HepG2 (cell line): ENCODE data around the gene PLA2G2A. TPM values are rescaled to one million over a fixed set of nuclear protein-coding genes. Genes with fewer than 3 reads are reported as not detected.

Experiments
- ATAC-seq: fragments of 200-7000 bp; cut with Tn5 transposase; 3 replicates; pipeline ENCODE4 v1.9.1; 2020; ENCODE audit warnings: mild to moderate bottlenecking, moderate library complexity
- BruUV-seq: library from RNA; stranded (reverse); fragments of 400-500 nt; replicated peaks from 2 replicates; lab custom pipeline; 2021; lab: Mats Ljungman, UMichigan
- CTCF ChIA-PET: fragments of 300-600 bp; formaldehyde crosslinking; extraction: SDS; loops from one replicate; lab custom pipeline; 2021; ENCODE audit warnings: low total read pairs, inconsistent platforms, low intra/inter-chr PET ratio; lab: Yijun Ruan, JAX
- POLR2A ChIA-PET: fragments of 350-600 bp; sonication (Branson Sonifier 250); formaldehyde crosslinking; loops from one replicate; lab custom pipeline; 2020; ENCODE audit warnings: antibody characterized with exemption, inconsistent platforms; lab: Yijun Ruan, JAX
- DNase-seq: peaks from one replicate; pipeline ENCODE4 v3.0.0-alpha.2; 2015; ENCODE audit warnings: low spot score
- FAIRE-seq: peaks from 3 replicates; lab custom pipeline; 2011; peaks lifted over from hg19 to GRCh38; lab: Jason Lieb, UNC
- H2AFZ ChIP-seq: one replicate; pipeline ENCODE4 v1.6.1; 2011; ENCODE audit warnings: low read length, inconsistent platforms
- H3K27ac ChIP-seq: fragments of 300-600 bp; 3 replicates; pipeline ENCODE4 v1.8.0; 2011; ENCODE audit warnings: mixed run types, mild to moderate bottlenecking, mixed read lengths, low read length, inconsistent platforms; ENCODE audit not compliant: insufficient read depth; ENCODE audit errors: extremely low read length
- H3K27me3 ChIP-seq, 2 experiments: fragments of 200-600 bp in 1 of 2; 2 replicates in 1 of 2; 3 replicates in 1 of 2; pipeline versions ENCODE4 v1.6.0 to v1.8.0; 2011; ENCODE audit warnings: low read length in 2 of 2, mild to moderate bottlenecking in 2 of 2, moderate library complexity in 2 of 2, inconsistent platforms in 1 of 2; ENCODE audit not compliant: insufficient read depth in 2 of 2, control insufficient read depth in 1 of 2
- H3K36me3 ChIP-seq, 2 experiments: fragments of 200-600 bp in 1 of 2; replicated peaks in 1 of 2; 2 replicates in 1 of 2; 3 replicates in 1 of 2; pipeline versions ENCODE4 v1.5.1 to v1.8.0; 2011; ENCODE audit warnings: low read length in 2 of 2, inconsistent platforms in 1 of 2; ENCODE audit not compliant: insufficient read depth in 2 of 2, control insufficient read depth in 1 of 2
- H3K4me1 ChIP-seq: 2 replicates; pipeline ENCODE4 v1.5.1; 2012; ENCODE audit warnings: low read length, inconsistent platforms; ENCODE audit not compliant: insufficient read depth
- H3K4me2 ChIP-seq: 2 replicates; pipeline ENCODE4 v1.6.0; 2011; ENCODE audit warnings: low read depth, low read length, inconsistent platforms
- H3K4me3 ChIP-seq, 3 experiments: fragments of 200-600 bp in 1 of 3; sonication (generic), shearing (Covaris generic) in 1 of 3; replicated peaks in 1 of 3; 2 replicates each; pipeline ENCODE4 v1.5.1; 2011 to 2016; ENCODE audit warnings: low read length in 3 of 3, inconsistent platforms in 2 of 3, low read depth in 2 of 3, mild to moderate bottlenecking in 2 of 3, control low read depth in 1 of 3, mixed read lengths in 1 of 3; ENCODE audit not compliant: insufficient read depth in 1 of 3
- H3K79me2 ChIP-seq: one replicate; pipeline ENCODE4 v1.6.1; 2011; ENCODE audit warnings: low read length, inconsistent platforms; ENCODE audit not compliant: insufficient read depth
- H3K9ac ChIP-seq: 2 replicates; pipeline ENCODE4 v1.6.0; 2011; ENCODE audit warnings: mild to moderate bottlenecking, low read depth, low read length, inconsistent platforms; ENCODE audit not compliant: insufficient read depth
- H3K9me3 ChIP-seq: 2 replicates; pipeline ENCODE4 v1.5.1; 2012; ENCODE audit warnings: mild to moderate bottlenecking, low read length
- H4K20me1 ChIP-seq: 2 replicates; pipeline ENCODE4 v1.6.0; 2011; ENCODE audit warnings: inconsistent platforms, mild to moderate bottlenecking, low read length, moderate library complexity; ENCODE audit not compliant: insufficient read depth
- CHD4 ChIP-seq: fragments of 200-600 bp; sonication (generic); IDR thresholded peaks from 2 replicates; pipeline ENCODE4 v1.7.0; 2017; ENCODE audit warnings: mild to moderate bottlenecking, low read length, borderline replicate concordance
- ERF ChIP-seq: IDR thresholded peaks from 2 replicates; pipeline ENCODE4 v1.6.1; 2018; ENCODE audit warnings: missing biosample characterization, missing genetic modification reagents
- FIP1L1 ChIP-seq: fragments of 200-400 bp; formaldehyde crosslinking; IDR thresholded peaks from 2 replicates; pipeline ENCODE4 v1.6.1; 2018; ENCODE audit warnings: low read depth, mild to moderate bottlenecking, low read length, moderate library complexity, borderline replicate concordance; ENCODE audit not compliant: insufficient read depth
- GTF2F1 ChIP-seq: fragments of 150-350 bp; IDR thresholded peaks from 2 replicates; pipeline ENCODE4 v1.6.1; 2014; ENCODE audit warnings: low read length
- HES4 ChIP-seq: sonication (generic); formaldehyde crosslinking; IDR thresholded peaks from 2 replicates; pipeline ENCODE4 v1.9.0; 2021; ENCODE audit warnings: mild to moderate bottlenecking, missing genetic modification reagents, borderline replicate concordance
- MED8 ChIP-seq: sonication (generic); formaldehyde crosslinking; IDR thresholded peaks from 2 replicates; pipeline ENCODE4 v1.8.1; 2023; ENCODE audit warnings: mild to moderate bottlenecking, missing genetic modification reagents; ENCODE audit not compliant: insufficient replicate concordance
- RXRB ChIP-seq: IDR thresholded peaks from 2 replicates; pipeline ENCODE4 v1.6.1; 2016; ENCODE audit warnings: borderline replicate concordance, missing genetic modification reagents, missing compliant biosample characterization
- SAFB2 ChIP-seq: sonication (generic); formaldehyde crosslinking; IDR thresholded peaks from 2 replicates; pipeline ENCODE4 v1.5.1; 2020; ENCODE audit warnings: missing genetic modification reagents, low read depth, mild to moderate bottlenecking, borderline replicate concordance
- TRIM24 ChIP-seq: sonication (generic); formaldehyde crosslinking; IDR thresholded peaks from 2 replicates; pipeline ENCODE4 v1.8.0; 2022; ENCODE audit warnings: mild to moderate bottlenecking, missing genetic modification reagents
- ZNF354B ChIP-seq: sonication (generic); formaldehyde crosslinking; IDR thresholded peaks from 2 replicates; pipeline ENCODE4 v1.8.0; 2022; ENCODE audit warnings: mild to moderate bottlenecking, missing genetic modification reagents
- ZNF550 ChIP-seq: sonication (generic); formaldehyde crosslinking; IDR thresholded peaks from 2 replicates; pipeline ENCODE4 v1.4.0; 2020; ENCODE audit warnings: mild to moderate bottlenecking, missing genetic modification reagents, borderline replicate concordance
- ZNF615 ChIP-seq: sonication (generic); formaldehyde crosslinking; IDR thresholded peaks from 2 replicates; pipeline ENCODE4 v1.5.0; 2020; ENCODE audit warnings: mild to moderate bottlenecking, missing genetic modification reagents, borderline replicate concordance
- WGBS: methylation state at CpG from one replicate; pipeline ENCODE4 v1.1.6; 2017; ENCODE audit warnings: low lambda C conversion rate; 5-methylcytosine and 5-hydroxymethylcytosine counted together
- in situ Hi-C: cut with HindIII; loops from 2 replicates; pipeline ENCODE4 v1.10.0; 2017; ENCODE audit warnings: low pct_unique_long_range_greater_than_20kb; ENCODE audit not compliant: extremely low pct_ligation_motif_present
- intact Hi-C: fragments of 100-400 bp; cut with micrococcal nuclease; formaldehyde crosslinking; loops from one replicate; pipeline ENCODE4 v1.10.0; 2022; ENCODE audit not compliant: unreplicated experiment
- polyA plus RNA-seq, 8 experiments: library from polyadenylated mRNA; depleted of rRNA in 3 of 8; stranded (reverse) in 7 of 8; unstranded in 1 of 8; fragments of >200 nt; fragmentation: Illumina TruSeq in 4 of 8; extraction: Trizol in 4 of 8; gene quantifications; 2 replicates each; pipeline versions ENCODE4 v1.2.1 to v1.2.3, GENCODE V29; 2011 to 2016; ENCODE audit warnings: low read depth in 4 of 8, missing spikeins in 1 of 8, mixed read lengths in 1 of 8; ENCODE audit not compliant: insufficient read depth in 1 of 8
- total RNA-seq, 5 experiments: library from RNA; depleted of rRNA; stranded (reverse); fragments of >200 nt; fragmentation: Illumina TruSeq; extraction: Trizol; gene quantifications; 2 replicates each; pipeline ENCODE4 v1.2.3, GENCODE V29; 2016; ENCODE audit warnings: low read depth in 1 of 5
- TF ChIP-seq, protein P1 (sequence below): sonication (generic); formaldehyde crosslinking; IDR thresholded peaks from 2 replicates; pipeline ENCODE4 v1.5.1; 2020; ENCODE audit warnings: mild to moderate bottlenecking, missing genetic modification reagents, borderline replicate concordance
- TF ChIP-seq, protein P2 (sequence below): sonication (generic); formaldehyde crosslinking; IDR thresholded peaks from 2 replicates; pipeline ENCODE4 v1.4.0; 2020; ENCODE audit warnings: mild to moderate bottlenecking, missing genetic modification reagents

Gene PLA2G2A
- total and polyA plus RNA-seq, 2 of the 13 experiments (the other 11 are each of a cell fraction or from before 2014, with no cell fraction given) = 0.35 to 30.3 TPM

GRCh38 chr1:19934336-19934735 lies 45.1 kb downstream of the PLA2G2A start:
- no peaks in the 10 kb centered on the region for H4K20me1 ChIP-seq
- 57% methylated on average over 1 of the region's 7 CpGs for WGBS
- ATAC-seq = no peak
- no peak overlapping the region for H2AFZ ChIP-seq
- no peak overlapping the region for H3K27ac ChIP-seq
- H3K79me2 ChIP-seq = no peaks in the 10 kb centered on the region
- H3K4me2 ChIP-seq = no peak overlapping the region
- peaks cover 39% of the 10 kb centered on the region for H3K9me3 ChIP-seq
- H3K27me3 ChIP-seq = no peaks in the 10 kb centered on the region
- TF ChIP-seq ERF = no peak
- TF ChIP-seq, protein P1, sequence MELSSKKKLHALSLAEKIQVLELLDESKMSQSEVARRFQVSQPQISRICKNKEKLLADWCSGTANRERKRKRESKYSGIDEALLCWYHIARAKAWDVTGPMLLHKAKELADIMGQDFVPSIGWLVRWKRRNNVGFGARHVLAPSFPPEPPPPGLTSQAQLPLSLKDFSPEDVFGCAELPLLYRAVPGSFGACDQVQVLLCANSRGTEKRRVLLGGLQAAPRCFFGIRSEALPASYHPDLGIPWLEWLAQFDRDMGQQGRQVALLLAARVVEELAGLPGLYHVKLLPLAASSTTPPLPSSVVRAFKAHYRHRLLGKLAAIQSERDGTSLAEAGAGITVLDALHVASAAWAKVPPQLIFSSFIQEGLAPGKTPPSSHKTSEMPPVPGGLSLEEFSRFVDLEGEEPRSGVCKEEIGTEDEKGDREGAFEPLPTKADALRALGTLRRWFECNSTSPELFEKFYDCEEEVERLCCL (CRISPR knock-in tag) = no peak
- no peak for TF ChIP-seq RXRB (CRISPR knock-in tag)
- TF ChIP-seq TRIM24 (CRISPR knock-in tag) = no peak
- TF ChIP-seq, protein P2, sequence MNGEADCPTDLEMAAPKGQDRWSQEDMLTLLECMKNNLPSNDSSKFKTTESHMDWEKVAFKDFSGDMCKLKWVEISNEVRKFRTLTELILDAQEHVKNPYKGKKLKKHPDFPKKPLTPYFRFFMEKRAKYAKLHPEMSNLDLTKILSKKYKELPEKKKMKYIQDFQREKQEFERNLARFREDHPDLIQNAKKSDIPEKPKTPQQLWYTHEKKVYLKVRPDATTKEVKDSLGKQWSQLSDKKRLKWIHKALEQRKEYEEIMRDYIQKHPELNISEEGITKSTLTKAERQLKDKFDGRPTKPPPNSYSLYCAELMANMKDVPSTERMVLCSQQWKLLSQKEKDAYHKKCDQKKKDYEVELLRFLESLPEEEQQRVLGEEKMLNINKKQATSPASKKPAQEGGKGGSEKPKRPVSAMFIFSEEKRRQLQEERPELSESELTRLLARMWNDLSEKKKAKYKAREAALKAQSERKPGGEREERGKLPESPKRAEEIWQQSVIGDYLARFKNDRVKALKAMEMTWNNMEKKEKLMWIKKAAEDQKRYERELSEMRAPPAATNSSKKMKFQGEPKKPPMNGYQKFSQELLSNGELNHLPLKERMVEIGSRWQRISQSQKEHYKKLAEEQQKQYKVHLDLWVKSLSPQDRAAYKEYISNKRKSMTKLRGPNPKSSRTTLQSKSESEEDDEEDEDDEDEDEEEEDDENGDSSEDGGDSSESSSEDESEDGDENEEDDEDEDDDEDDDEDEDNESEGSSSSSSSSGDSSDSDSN (CRISPR knock-in tag) = no peak
- TF ChIP-seq ZNF615 (CRISPR knock-in tag) = no peak
- TF ChIP-seq CHD4 = no peak
- TF ChIP-seq ZNF354B (CRISPR knock-in tag) = no peak
- TF ChIP-seq MED8 (CRISPR knock-in tag) = no peak
- TF ChIP-seq FIP1L1 = no peak
- TF ChIP-seq ZNF550 (CRISPR knock-in tag) = no peak
- TF ChIP-seq HES4 (CRISPR knock-in tag) = no peak
- no peak for TF ChIP-seq GTF2F1
- no peak for TF ChIP-seq SAFB2 (CRISPR knock-in tag)
- TF ChIP-seq, all 625 proteins: peak for 0
- ChIA-PET CTCF (no interaction called here), POLR2A (no interaction called here)
- in situ Hi-C loops (no loop called here), intact Hi-C loops (no loop called here)
- Histone ChIP-seq H3K9ac (no peak overlapping the region), H3K4me3 (no peak overlapping the region), H3K4me1 (peaks cover 42% of the 10 kb centered on the region), H3K36me3 (no peaks in the 10 kb centered on the region; a peak in 1 of 5 replicates)
- no peak for FAIRE-seq
- no TSS peak for BruUV-seq
- no peak for DNase-seq
